CD4-positive, alpha-beta T cell treated with Interleukin-17A for 1 hour (primary cell): ENCODE results near the gene FTCD.
"Not testable (repeated sequence)": the region's sequence is repeated elsewhere in the genome, so short reads cannot be mapped to it uniquely, and the experiment has no call there.

Experiments used
- DNase-seq: peaks from one replicate; pipeline ENCODE4 v3.0.0-alpha.2; 2020

FTCD gene

GRCh38 chr21:46108827-46109312 lies 46.5 kb downstream of the FTCD start:
- no peak for DNase-seq

DNA sequence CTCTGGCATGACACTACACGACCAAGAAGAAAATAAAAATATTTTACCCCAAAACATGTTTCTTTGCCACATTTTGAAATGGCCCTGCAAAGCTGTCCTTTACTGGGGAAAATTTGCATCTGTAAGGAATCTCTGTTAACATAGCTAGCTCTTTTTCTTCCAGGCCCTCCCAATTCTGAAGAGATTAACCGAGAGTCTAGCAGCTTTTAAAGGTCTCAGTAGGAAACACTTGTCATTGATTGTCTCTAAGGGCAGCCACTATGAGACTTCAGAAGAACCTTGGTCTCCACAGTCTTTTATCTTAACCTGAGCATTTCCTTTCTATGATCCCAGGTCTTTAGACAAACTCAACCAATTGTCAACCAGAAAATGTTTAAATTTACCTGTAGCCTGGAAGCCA lies 48.0 kb downstream of the FTCD start:
- not testable (repeated sequence) for DNase-seq

DNA sequence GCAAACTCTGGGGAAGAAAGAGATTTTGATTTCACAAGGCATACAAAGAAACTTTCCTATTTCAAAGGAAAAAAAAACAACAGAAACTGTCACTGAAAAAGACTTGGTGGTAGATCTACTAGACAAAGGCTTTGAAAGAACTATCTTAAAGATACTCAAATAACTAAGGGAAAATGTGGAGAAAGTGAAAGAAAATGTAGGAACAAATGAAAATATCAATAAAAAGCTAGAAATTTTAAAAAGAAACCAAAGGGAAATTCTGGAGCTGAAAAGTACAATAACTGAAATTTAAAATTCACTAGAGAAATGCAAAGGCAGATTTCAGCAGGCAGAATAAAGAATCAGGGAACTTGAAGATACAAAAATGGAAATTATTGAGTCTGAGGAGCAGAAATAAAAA lies 51.3 kb downstream of the FTCD start:
- DNase-seq, result no peak

DNA sequence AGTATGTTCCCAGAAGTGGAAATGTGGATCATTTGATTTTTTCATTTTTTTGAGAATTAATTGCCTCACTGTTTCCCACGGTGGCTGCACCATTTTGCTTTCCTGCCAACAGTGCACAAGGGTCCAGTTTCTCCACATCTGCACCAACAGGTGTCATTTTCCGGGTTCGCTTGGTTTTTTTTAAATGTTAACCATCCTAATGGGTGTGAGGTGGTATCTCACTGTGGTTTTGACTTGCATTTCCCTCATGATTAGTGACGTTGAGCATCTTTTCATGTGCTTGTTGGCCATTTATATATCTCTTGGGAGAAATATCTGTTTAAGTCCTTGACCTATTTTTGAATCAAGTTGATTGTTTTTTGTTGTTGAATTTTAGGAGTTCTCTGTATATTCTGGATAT lies 54.5 kb downstream of the FTCD start:
- DNase-seq, result no peak

- no peak for DNase-seq
Observed at GRCh38 chr21:46100426-46100825, 55.0 kb downstream of the FTCD start.

GRCh38 chr21:46100020-46100419 lies 55.4 kb downstream of the FTCD start:
- no peak for DNase-seq

GRCh38 chr21:46099476-46099875 lies 55.9 kb downstream of the FTCD start:
- DNase-seq, result no peak

- DNase-seq, result peak; percentile 19
Observed at GRCh38 chr21:46098303-46099141, 56.9 kb downstream of the FTCD start.

- peak; percentile 45 for DNase-seq
Observed at GRCh38 chr21:46097336-46098293, 57.8 kb downstream of the FTCD start, which contains the start of gene COL6A2. Gene COL6A2 (plus strand): TSS chr21:46098112.

GRCh38 chr21:46096596-46097335 lies 58.6 kb downstream of the FTCD start:
- DNase-seq, result no peak

DNA sequence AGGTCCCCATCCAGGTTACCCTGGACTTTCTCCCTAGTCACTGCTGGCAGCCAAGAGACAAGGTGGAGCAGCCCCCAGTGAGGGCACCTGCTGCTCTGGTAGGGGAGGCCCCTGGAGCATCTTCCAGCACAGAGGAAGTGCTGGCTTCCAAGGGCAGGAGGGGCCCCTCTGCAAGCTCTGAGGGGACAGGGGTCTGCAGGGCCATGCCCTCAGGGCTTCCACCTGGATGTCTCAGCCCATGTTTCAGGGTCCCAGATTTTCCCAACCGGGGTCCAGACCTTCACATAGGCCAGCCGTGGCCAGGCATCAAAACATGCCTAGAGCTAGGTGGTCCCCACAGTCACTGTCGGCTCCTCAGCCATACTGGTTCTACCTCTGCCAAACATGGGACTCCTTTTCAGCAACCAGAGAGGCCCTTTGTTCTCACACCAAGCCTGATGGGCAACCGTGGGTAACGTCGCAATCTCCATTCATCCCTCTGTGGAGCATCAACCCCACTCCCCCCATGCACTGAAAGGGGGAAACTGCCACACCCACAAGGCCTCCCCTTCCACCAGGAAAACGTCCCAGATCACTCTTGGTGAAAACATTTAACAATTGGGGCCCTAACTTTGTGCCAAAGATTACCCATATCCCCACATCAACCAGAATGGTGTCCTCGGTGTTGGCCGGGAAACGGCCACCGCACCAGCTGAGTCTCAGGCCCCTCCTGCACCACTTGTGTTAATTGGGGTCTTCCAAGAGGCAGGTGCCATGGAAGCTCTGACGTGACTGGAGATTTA lies 59.4 kb downstream of the FTCD start:
- no peak for DNase-seq

GRCh38 chr21:46095083-46095719 lies 60.2 kb downstream of the FTCD start:
- DNase-seq, result no peak

DNA sequence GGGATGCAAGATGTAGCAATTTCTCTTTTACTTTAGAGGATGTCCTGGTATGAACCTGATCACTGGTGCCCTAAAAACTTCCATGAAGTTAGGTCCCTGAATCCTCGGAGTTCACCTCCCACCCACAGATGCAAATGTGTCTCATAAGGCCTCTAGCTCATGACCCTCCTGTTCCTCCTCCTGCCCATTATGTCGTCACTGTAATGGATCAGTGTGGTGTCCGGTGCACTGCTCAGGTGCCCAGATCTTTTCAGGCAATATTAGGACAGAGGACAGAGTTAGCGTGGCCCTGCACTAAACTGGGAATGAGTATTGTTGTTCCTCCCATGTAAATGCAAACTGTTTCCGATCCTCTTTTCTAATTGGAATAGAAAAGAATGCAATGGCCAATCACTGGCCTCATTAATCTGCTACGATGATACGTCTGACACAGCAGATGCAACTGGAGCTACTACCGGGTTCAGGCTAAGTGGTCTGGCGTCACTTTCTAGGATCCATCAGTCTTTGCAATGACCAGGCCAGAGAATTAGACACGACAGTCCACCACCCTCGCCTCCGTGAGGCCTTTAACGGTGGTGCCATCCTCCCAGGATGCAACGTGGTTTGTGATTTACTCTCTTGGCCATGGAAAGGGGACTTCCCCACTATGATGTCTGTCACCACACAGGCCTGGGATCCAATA lies 60.8 kb downstream of the FTCD start:
- DNase-seq, result no peak

- DNase-seq, result peak; percentile 42
Observed at GRCh38 chr21:46093668-46094400, 61.5 kb downstream of the FTCD start.

- no peak for DNase-seq
Observed at GRCh38 chr21:46092811-46093667, 62.3 kb downstream of the FTCD start.

DNA sequence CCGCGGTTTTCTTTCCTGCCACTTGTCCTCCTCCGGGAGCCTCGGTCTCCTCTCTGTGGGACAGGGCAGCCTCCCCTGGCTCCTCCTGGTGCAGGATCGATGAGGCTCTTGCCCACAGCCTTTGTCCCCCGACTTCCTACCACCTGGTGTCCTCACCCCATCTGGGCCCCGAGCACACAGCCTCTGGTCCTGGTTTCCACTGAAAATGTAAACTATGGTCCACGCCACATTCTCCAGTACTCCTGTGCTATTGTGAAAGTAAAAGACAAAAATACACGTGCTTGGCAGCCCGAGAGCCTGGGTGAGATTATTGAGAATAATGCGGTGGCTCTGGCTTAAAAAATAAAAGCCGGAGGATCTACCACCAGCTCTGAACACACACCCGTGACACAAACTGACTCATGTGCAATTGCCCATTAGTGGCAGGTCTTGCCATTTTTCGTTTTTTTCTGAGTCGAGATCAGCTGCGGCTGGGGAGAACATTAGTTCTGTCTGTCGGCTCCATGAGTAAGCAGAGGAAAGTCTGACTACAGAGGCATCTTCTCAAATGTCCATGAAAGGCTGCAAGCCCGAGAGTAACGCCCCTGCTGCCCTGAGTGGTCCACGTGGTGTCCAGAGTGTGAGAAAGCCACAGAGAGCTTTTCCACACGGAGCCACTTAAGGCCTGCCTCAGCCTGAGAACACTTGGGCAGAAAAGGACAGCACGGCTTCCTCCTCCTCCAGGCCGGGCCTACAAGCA lies 63.2 kb downstream of the FTCD start:
- DNase-seq, result no peak

GRCh38 chr21:46091631-46092025 lies 63.8 kb downstream of the FTCD start:
- no peak for DNase-seq

DNA sequence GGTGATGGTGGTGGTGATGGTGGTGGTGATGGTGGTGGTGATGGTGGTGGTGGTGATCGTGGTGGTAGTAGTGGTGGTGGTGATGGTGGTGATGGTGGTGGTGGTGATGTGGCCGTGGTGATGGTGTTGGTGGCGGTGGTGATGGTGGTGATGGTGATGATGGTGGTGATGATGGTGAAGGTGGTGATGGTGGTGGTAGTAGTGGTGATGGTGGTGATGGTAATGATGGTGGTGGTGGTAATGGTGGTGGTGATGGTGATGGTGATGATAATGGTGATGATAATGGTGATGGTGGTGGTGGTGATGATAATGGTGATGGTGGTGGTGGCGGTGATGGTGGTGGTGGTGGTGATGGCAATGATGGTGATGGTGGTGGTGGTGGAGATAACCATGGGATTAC lies 64.3 kb downstream of the FTCD start:
- DNase-seq, result no peak
